Lower leg skin (tissue), 3 donors: Measurements from ENCODE around the gene PLAAT3.

Experiments used
- CTCF ChIP-seq, 3 donors: fragments of 450-650 bp; IDR thresholded peaks; one replicate each; pipeline ENCODE4 v1.5.1; 2016; ENCODE audit warnings: antibody characterized with exemption in 3 of 3, mild to moderate bottlenecking in 3 of 3, moderate library complexity in 2 of 3
- POLR2A ChIP-seq, 2 donors: fragments of 450-650 bp; IDR thresholded peaks; one replicate each; pipeline ENCODE4 v1.6.1; 2016 to 2017; ENCODE audit warnings: antibody characterized with exemption in 2 of 2, mild to moderate bottlenecking in 1 of 2, moderate library complexity in 1 of 2

DNA sequence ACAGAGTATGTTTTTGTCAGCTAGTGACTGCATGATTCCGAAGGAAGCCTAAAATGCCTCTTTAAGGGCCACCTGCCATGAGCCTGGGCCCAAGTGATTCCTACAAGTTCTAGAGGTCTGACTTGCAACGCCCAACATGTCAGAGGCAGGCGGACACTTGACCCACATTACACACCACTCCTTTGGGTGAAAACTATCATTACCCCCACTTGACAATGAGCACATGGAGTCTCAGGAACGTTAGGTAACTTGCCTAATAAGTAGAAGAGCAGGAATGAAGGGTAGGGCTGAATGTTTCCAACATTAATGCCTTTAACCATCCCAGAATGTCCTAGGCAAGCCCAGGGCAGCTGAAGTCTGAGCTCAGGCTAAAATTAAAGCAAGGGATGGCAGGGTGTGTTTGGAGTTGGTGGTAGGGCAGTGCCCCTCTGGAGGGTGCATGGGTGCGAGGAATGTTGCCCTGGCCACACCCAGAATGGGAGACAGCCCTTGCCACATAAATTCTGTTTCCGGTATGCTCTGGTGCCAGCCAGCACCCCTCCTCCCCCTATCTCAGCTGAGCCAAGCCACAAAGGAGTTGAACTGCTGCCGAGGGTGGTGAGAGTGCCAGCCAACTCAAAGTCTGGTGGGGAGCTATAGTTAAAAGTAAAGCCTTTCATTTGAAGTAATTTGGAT is 53.6 kb downstream of the PLAAT3 start:
- TF ChIP-seq CTCF (IDR thresholded peaks at IDR 0.05) (no peak), POLR2A (IDR thresholded peaks at IDR 0.05) (no peak)
